ENCODE data around the gene MALT1. TPM values are rescaled to one million over a fixed set of nuclear protein-coding genes. Genes with fewer than 3 reads are reported as not detected.

MALT1 gene
- total RNA-seq, 2 experiments from 2014 or later, result 82.3 to 84.5 TPM

DNA sequence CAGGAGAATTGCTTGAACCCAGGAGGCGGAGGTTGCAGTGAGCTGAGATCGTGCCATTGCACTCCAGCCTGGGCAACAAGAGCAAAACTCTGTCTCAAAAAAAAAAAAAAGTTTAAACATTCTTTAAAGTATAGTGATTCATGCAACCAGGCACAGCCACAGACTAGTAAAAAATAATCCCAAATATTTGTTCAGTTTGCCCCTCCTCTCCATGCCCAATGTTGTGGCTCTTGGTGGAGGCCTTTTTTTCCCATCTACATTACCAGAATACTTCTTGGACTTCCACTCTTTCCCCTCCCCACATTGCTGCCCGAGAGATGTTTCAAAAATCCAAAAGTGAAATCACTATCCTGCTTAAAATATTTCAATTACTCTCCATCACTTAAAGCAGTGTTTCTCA, 5.1 kb upstream of the MALT1 start:
- Mint-ChIP-seq H3K36me3 (ENCODE audit: low read depth) (no peaks in the 10 kb centered on the region), H3K9me3 (no peaks in the 10 kb centered on the region), H3K4me3 (no peak overlapping the region), H3K27ac (no peak overlapping the region), H3K27me3 (no peaks in the 10 kb centered on the region), H3K4me1 (ENCODE audit: low read depth) (peaks cover 53% of the 10 kb centered on the region)
- Histone ChIP-seq H3K9me3 (ENCODE audit: control insufficient read depth in 1 of 2, insufficient read depth in 1 of 2, low read length in 2 of 2) (no peaks in the 10 kb centered on the region), H3K36me3 (ENCODE audit: insufficient read depth, low read length) (no peaks in the 10 kb centered on the region), H3K4me3 (ENCODE audit: low read length) (no peak overlapping the region), H3K27ac (ENCODE audit: low read depth in 1 of 2, low read length in 2 of 2) (no peak overlapping the region), H3K4me1 (ENCODE audit: insufficient read depth, low read length) (peaks cover 15% of the 10 kb centered on the region), H3K27me3 (ENCODE audit: control insufficient read depth in 1 of 2, insufficient read depth in 2 of 2, low read length in 2 of 2) (no peaks in the 10 kb centered on the region)
- POLR2A ChIA-PET, result interaction anchor here (0.7 to 2.7 kb wide), 3 partner anchors 8 to 111 kb away, joined by 3 to 11 read pairs (median 4); no protein-coding TSS in a partner anchor
- TF ChIP-seq, protein P1, sequence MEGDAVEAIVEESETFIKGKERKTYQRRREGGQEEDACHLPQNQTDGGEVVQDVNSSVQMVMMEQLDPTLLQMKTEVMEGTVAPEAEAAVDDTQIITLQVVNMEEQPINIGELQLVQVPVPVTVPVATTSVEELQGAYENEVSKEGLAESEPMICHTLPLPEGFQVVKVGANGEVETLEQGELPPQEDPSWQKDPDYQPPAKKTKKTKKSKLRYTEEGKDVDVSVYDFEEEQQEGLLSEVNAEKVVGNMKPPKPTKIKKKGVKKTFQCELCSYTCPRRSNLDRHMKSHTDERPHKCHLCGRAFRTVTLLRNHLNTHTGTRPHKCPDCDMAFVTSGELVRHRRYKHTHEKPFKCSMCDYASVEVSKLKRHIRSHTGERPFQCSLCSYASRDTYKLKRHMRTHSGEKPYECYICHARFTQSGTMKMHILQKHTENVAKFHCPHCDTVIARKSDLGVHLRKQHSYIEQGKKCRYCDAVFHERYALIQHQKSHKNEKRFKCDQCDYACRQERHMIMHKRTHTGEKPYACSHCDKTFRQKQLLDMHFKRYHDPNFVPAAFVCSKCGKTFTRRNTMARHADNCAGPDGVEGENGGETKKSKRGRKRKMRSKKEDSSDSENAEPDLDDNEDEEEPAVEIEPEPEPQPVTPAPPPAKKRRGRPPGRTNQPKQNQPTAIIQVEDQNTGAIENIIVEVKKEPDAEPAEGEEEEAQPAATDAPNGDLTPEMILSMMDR (IDR thresholded peaks at IDR 0.05), result no peak
- DNase-seq (no peak), ATAC-seq (ENCODE audit: poor library complexity) (no peak)
- intact Hi-C loops (cut with DNase I, micrococcal nuclease), result loop anchor here in 1 of 2 experiments (10.0 kb wide), 1 partner anchor 689 kb away; the partner anchor contains the start of gene LMAN1
- CTCF ChIA-PET, result interaction anchor here (0.7 to 1.7 kb wide), 4 partner anchors 16 to 70 kb away, joined by 3 to 4 read pairs (median 3); no protein-coding TSS in a partner anchor

DNA sequence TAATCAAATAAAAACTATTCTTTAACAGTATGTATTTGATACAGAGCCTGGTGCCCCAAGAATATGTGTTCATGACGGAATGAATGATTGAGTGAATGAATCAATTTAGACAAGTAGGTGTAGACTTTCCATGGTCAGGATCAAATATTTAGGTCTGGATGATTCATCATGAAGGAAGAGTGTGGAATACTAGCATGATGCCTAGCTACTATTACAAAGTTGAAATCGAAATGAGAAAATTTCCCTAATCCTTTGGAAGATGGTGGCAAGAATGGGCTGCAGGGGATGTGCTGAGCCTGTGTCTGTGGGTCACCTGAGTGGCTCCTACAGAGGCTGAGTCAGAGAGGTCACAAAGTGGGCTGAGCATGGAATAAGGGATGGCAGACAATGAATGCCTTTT, 3.1 kb upstream of the MALT1 start:
- Histone ChIP-seq H3K27me3 (ENCODE audit: control insufficient read depth in 1 of 2, insufficient read depth in 2 of 2, low read length in 2 of 2) (no peaks in the 10 kb centered on the region), H3K27ac (ENCODE audit: low read depth in 1 of 2, low read length in 2 of 2) (no peak overlapping the region), H3K36me3 (ENCODE audit: insufficient read depth, low read length) (no peaks in the 10 kb centered on the region), H3K4me3 (ENCODE audit: low read length) (no peak overlapping the region), H3K9me3 (ENCODE audit: control insufficient read depth in 1 of 2, insufficient read depth in 1 of 2, low read length in 2 of 2) (no peaks in the 10 kb centered on the region), H3K4me1 (ENCODE audit: insufficient read depth, low read length) (peaks cover 18% of the 10 kb centered on the region)
- Mint-ChIP-seq H3K36me3 (ENCODE audit: low read depth) (peaks cover 7% of the 10 kb centered on the region), H3K4me3 (no peak overlapping the region), H3K27ac (no peak overlapping the region), H3K4me1 (ENCODE audit: low read depth) (peaks cover 52% of the 10 kb centered on the region), H3K27me3 (no peaks in the 10 kb centered on the region), H3K9me3 (no peaks in the 10 kb centered on the region)
- TF ChIP-seq, protein P1 (IDR thresholded peaks at IDR 0.05), result no peak
- DNase-seq (no peak), ATAC-seq (ENCODE audit: poor library complexity) (no peak)
- intact Hi-C loops (cut with DNase I, micrococcal nuclease), result loop anchor here in 1 of 2 experiments (10.0 kb wide), 1 partner anchor 687 kb away; the partner anchor contains the start of gene LMAN1
- CTCF ChIA-PET, result no interaction called here
- POLR2A ChIA-PET, result interaction anchor here (2.7 to 7.9 kb wide), 2 partner anchors 10 to 19 kb away, joined by 11 to 270 read pairs; no protein-coding TSS in a partner anchor

DNA sequence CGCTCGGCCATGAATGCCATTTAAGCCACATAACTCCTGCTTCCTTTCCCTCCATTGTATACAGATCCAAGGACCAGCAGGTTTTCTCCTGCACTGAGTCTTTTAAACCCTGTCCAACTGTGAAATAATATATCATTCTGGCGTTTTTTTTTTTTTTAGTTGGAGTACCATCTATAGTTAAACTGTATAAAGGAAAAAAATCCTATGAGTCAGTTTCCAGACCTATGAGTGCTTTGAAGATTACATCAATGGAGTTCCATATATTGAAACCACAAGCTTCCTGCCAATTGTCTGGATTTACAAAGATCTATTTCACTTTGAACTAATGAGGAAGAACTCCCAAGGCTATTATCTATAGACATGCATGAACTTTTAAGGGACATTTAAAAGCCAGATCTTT, 2.4 kb upstream of the MALT1 start:
- Mint-ChIP-seq H3K27me3 (no peaks in the 10 kb centered on the region), H3K36me3 (ENCODE audit: low read depth) (peaks cover 10% of the 10 kb centered on the region), H3K4me1 (ENCODE audit: low read depth) (peaks cover 57% of the 10 kb centered on the region), H3K9me3 (no peaks in the 10 kb centered on the region), H3K27ac (no peak overlapping the region), H3K4me3 (peak overlapping the region; percentile 26)
- Histone ChIP-seq H3K9me3 (ENCODE audit: control insufficient read depth in 1 of 2, insufficient read depth in 1 of 2, low read length in 2 of 2) (no peaks in the 10 kb centered on the region), H3K4me3 (ENCODE audit: low read length) (no peak overlapping the region), H3K27me3 (ENCODE audit: control insufficient read depth in 1 of 2, insufficient read depth in 2 of 2, low read length in 2 of 2) (no peaks in the 10 kb centered on the region), H3K4me1 (ENCODE audit: insufficient read depth, low read length) (peaks cover 24% of the 10 kb centered on the region), H3K27ac (ENCODE audit: low read depth in 1 of 2, low read length in 2 of 2) (no peak overlapping the region), H3K36me3 (ENCODE audit: insufficient read depth, low read length) (no peaks in the 10 kb centered on the region)
- intact Hi-C loops (cut with DNase I, micrococcal nuclease), result loop anchor here in 1 of 2 experiments (10.0 kb wide), 1 partner anchor 686 kb away; the partner anchor contains the start of gene LMAN1
- ChIA-PET CTCF (interaction anchor here (1.5 kb wide), 1 partner anchor 28 kb away, joined by 3 read pairs; no protein-coding TSS in a partner anchor), POLR2A (interaction anchor here (0.6 to 7.9 kb wide), 3 partner anchors 9 to 135 kb away, joined by 3 to 270 read pairs (median 166); no protein-coding TSS in a partner anchor)
- TF ChIP-seq, protein P1 (IDR thresholded peaks at IDR 0.05), result no peak
- ATAC-seq (ENCODE audit: poor library complexity) (no peak), DNase-seq (no peak)

Data from CD4-positive, alpha-beta T cell (primary cell).